Caco-2 (cell line): ENCODE results near the gene CBFA2T2. TPM values are rescaled to one million over a fixed set of nuclear protein-coding genes. Genes with fewer than 3 reads are reported as not detected.
"Not testable (repeated sequence)": the region's sequence is repeated elsewhere in the genome, so short reads cannot be mapped to it uniquely, and the experiment has no call there.

Source experiments
- BruUV-seq: library from RNA; stranded (reverse); fragments of 400-500 nt; replicated peaks from 2 replicates; lab custom pipeline; 2021; lab: Mats Ljungman, UMichigan
- CTCF ChIA-PET: fragments of 300-600 bp; sonication (Branson Sonifier 250); formaldehyde crosslinking; loops from one replicate; lab custom pipeline; 2022; ENCODE audit warnings: antibody characterized with exemption; lab: Charles Lee
- POLR2A ChIA-PET: fragments of 300-600 bp; sonication (Branson Sonifier 250); formaldehyde crosslinking; loops from one replicate; lab custom pipeline; 2022; ENCODE audit warnings: antibody characterized with exemption; lab: Charles Lee
- DNase-seq, 2 experiments: peaks; one replicate each; pipeline versions ENCODE4 v3.0.0 to v3.0.0-alpha.2; 2020 to 2022
- H3K27me3 ChIP-seq: replicated peaks from 2 replicates; pipeline ENCODE4 v1.6.0; 2011; ENCODE audit warnings: low read length; ENCODE audit not compliant: control insufficient read depth, insufficient read depth
- H3K36me3 ChIP-seq: 2 replicates; pipeline ENCODE4 v1.5.1; 2011; ENCODE audit warnings: low read length; ENCODE audit not compliant: control insufficient read depth, insufficient read depth
- H3K4me1 ChIP-seq: fragments of 250-450 bp; sonication (Bioruptor Pico); 2 replicates; pipeline ENCODE4 v1.5.1; 2020; ENCODE audit warnings: mild to moderate bottlenecking
- H3K4me3 ChIP-seq: 2 replicates; pipeline ENCODE4 v1.5.1; 2011; ENCODE audit warnings: low read depth, mild to moderate bottlenecking, control low read depth, low read length
- H3K9me3 ChIP-seq: fragments of 250-450 bp; sonication (Bioruptor Pico); 2 replicates; pipeline ENCODE4 v1.5.1; 2020; ENCODE audit warnings: mild to moderate bottlenecking, moderate library complexity
- H3K27ac Mint-ChIP-seq: one replicate; pipeline ENCODE4 v1.8.0; 2022; ENCODE audit warnings: mixed read lengths; ENCODE audit not compliant: unreplicated experiment
- H3K27me3 Mint-ChIP-seq: one replicate; pipeline ENCODE4 v1.8.0; 2022; ENCODE audit warnings: mixed read lengths; ENCODE audit not compliant: insufficient read depth, unreplicated experiment
- H3K36me3 Mint-ChIP-seq: one replicate; pipeline ENCODE4 v1.8.0; 2022; ENCODE audit warnings: mild to moderate bottlenecking, mixed read lengths; ENCODE audit not compliant: insufficient read depth, unreplicated experiment
- H3K4me1 Mint-ChIP-seq: one replicate; pipeline ENCODE4 v1.8.0; 2022; ENCODE audit warnings: low read depth, mixed read lengths; ENCODE audit not compliant: unreplicated experiment
- H3K4me3 Mint-ChIP-seq: one replicate; pipeline ENCODE4 v1.8.0; 2022; ENCODE audit warnings: mild to moderate bottlenecking, moderate library complexity, mixed read lengths; ENCODE audit not compliant: unreplicated experiment
- H3K9me3 Mint-ChIP-seq: one replicate; pipeline ENCODE4 v1.8.0; 2022; ENCODE audit warnings: mixed read lengths; ENCODE audit not compliant: unreplicated experiment
- CTCF ChIP-seq, 2 experiments: fragments of 200-600 bp in 1 of 2; IDR thresholded peaks; 1 replicate in 1 of 2; 2 replicates in 1 of 2; pipeline versions ENCODE4 v1.5.1 to v1.8.0; 2011 to 2022; ENCODE audit warnings: antibody characterized with exemption in 1 of 2, control low read depth in 1 of 2, inconsistent platforms in 1 of 2, low read depth in 1 of 2, low read length in 1 of 2, mild to moderate bottlenecking in 1 of 2, moderate library complexity in 1 of 2; ENCODE audit not compliant: insufficient read depth in 1 of 2, severe bottlenecking in 1 of 2, unreplicated experiment in 1 of 2
- intact Hi-C: fragments of 100-400 bp; cut with micrococcal nuclease; formaldehyde crosslinking; loops from one replicate; pipeline ENCODE4 v1.10.0; 2022; ENCODE audit not compliant: unreplicated experiment
- total RNA-seq: library from RNA; stranded (reverse); gene quantifications from 2 replicates; pipeline ENCODE4 v1.2.3, GENCODE V29; 2022

Gene CBFA2T2
- total RNA-seq, 1 experiment from 2014 or later, result 30.6 TPM

- no peak overlapping the region for H3K27ac Mint-ChIP-seq
- H3K36me3 ChIP-seq, result no peaks in the 10 kb centered on the region
- peaks cover 10% of the 10 kb centered on the region for H3K9me3 Mint-ChIP-seq
- no TSS peak for BruUV-seq
- no peak for TF ChIP-seq CTCF (IDR thresholded peaks at IDR 0.05; ENCODE audit: insufficient read depth in 1 of 2, low read depth in 1 of 2, low read length in 1 of 2, severe bottlenecking in 1 of 2, unreplicated experiment in 1 of 2)
- no peak for DNase-seq
- ChIA-PET POLR2A (interaction anchor here (0.6 kb wide), 1 partner anchor 190 kb away, joined by 3 read pairs; no protein-coding TSS in a partner anchor), CTCF (interaction anchor here (1.3 to 2.3 kb wide), 2 partner anchors 45 to 222 kb away, joined by 3 to 13 read pairs; partner anchors contain the start of gene CDK5RAP1)
- no peak overlapping the region for H3K4me3 ChIP-seq
- H3K9me3 ChIP-seq, result no peaks in the 10 kb centered on the region
- H3K27me3 Mint-ChIP-seq, result no peaks in the 10 kb centered on the region
- H3K27me3 ChIP-seq, result no peaks in the 10 kb centered on the region
- peaks cover 16% of the 10 kb centered on the region for H3K4me1 ChIP-seq
- no peaks in the 10 kb centered on the region for H3K36me3 Mint-ChIP-seq
- H3K4me3 Mint-ChIP-seq, result no peak overlapping the region
- intact Hi-C loops, result no loop called here
- peaks cover 26% of the 10 kb centered on the region for H3K4me1 Mint-ChIP-seq
These were observed 43.8 kb upstream of the CBFA2T2 start for GRCh38 chr20:33445881-33446625.

GRCh38 chr20:33450867-33451266, 39.0 kb upstream of the CBFA2T2 start:
- POLR2A ChIA-PET, result no interaction called here
- no peaks in the 10 kb centered on the region for H3K27me3 Mint-ChIP-seq
- H3K36me3 Mint-ChIP-seq, result no peaks in the 10 kb centered on the region
- DNase-seq, result no peak
- intact Hi-C loops, result no loop called here
- CTCF ChIA-PET, result no interaction called here
- Histone ChIP-seq H3K9me3 (no peaks in the 10 kb centered on the region), H3K4me3 (no peak overlapping the region), H3K36me3 (no peaks in the 10 kb centered on the region), H3K27me3 (no peaks in the 10 kb centered on the region), H3K4me1 (no peaks in the 10 kb centered on the region)
- peaks cover 10% of the 10 kb centered on the region for H3K9me3 Mint-ChIP-seq
- no peak overlapping the region for H3K27ac Mint-ChIP-seq
- no TSS peak for BruUV-seq
- H3K4me3 Mint-ChIP-seq, result no peak overlapping the region
- no peaks in the 10 kb centered on the region for H3K4me1 Mint-ChIP-seq
- no peak for TF ChIP-seq CTCF (IDR thresholded peaks at IDR 0.05; ENCODE audit: insufficient read depth in 1 of 2, low read depth in 1 of 2, low read length in 1 of 2, severe bottlenecking in 1 of 2, unreplicated experiment in 1 of 2)

DNA sequence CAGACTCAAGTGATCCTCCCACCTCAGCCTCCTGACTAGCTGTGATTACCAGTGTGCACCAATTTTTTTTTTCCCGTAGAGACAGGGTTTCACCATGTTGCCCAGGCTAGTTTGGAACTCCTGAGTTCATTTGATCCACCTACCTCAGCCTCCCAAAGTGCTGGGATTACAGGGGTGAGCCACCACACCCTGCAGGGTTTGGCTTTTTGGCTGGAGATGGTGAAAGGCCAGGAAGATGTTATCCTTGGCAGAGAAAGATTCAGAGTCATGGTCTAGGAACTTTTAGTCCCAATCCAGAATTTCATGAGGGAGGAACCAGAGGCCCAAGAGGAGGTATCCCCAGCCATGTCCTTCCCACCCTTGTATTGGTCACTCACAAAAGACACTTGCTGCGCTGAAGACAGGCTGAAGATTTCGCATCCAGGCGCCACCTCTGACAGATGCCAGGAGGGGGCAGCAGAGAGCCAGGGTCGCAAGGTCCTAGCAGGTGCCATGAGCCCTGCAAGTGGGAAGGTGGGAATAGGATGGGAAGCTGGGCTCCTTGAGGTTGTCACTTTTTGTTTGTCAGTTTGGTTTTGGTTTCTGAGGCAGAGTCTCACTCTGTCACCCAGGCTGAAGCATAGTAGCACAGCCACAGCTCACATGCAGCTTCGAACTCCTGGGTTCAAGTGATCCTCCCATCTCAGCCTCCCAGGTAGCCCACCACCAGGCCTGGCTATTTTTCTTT, 32.8 kb upstream of the CBFA2T2 start:
- not testable (repeated sequence) for H3K27me3 ChIP-seq, H3K4me1 Mint-ChIP-seq, H3K4me1 ChIP-seq, H3K36me3 ChIP-seq, H3K9me3 Mint-ChIP-seq, H3K4me3 ChIP-seq, H3K4me3 Mint-ChIP-seq, H3K27ac Mint-ChIP-seq, H3K9me3 ChIP-seq, BruUV-seq, H3K27me3 Mint-ChIP-seq, H3K36me3 Mint-ChIP-seq
- ChIA-PET POLR2A (interaction anchor here (0.9 kb wide), 1 partner anchor 33 kb away, joined by 6 read pairs; the partner anchor contains the start of gene CBFA2T2), CTCF (interaction anchor here (0.5 to 1.8 kb wide), 25 partner anchors 10 to 211 kb away, joined by 3 to 72 read pairs (median 3); partner anchors contain the start of genes ACTL10, CBFA2T2 and SNTA1)
- peak; percentile 93 to 97 for DNase-seq
- TF ChIP-seq CTCF (IDR thresholded peaks at IDR 0.05; ENCODE audit: insufficient read depth in 1 of 2, low read depth in 1 of 2, low read length in 1 of 2, severe bottlenecking in 1 of 2, unreplicated experiment in 1 of 2), result peak; percentile 100
- intact Hi-C loops, result loop anchor here (1.0 kb wide), 4 partner anchors 56 to 209 kb away; partner anchors contain the start of gene ACTL10
